K562 (cell line): ENCODE measurements around the gene PRPF6. TPM values are rescaled to one million over a fixed set of nuclear protein-coding genes. Genes with fewer than 3 reads are reported as not detected.

ENCODE experiments used
- ATF7 ChIP-seq: fragments of 450-650 bp; IDR thresholded peaks from 2 replicates; pipeline ENCODE4 v1.7.1; 2014; ENCODE audit warnings: mild to moderate bottlenecking, moderate library complexity
- DEAF1 ChIP-seq: fragments of 450-650 bp; formaldehyde crosslinking; IDR thresholded peaks from 2 replicates; pipeline ENCODE4 v1.4.0; 2020; ENCODE audit warnings: mild to moderate bottlenecking, moderate library complexity
- MGA ChIP-seq: fragments of 450-650 bp; IDR thresholded peaks from 2 replicates; pipeline ENCODE4 v1.6.1; 2016; ENCODE audit warnings: mild to moderate bottlenecking, moderate library complexity
- POLR2A ChIP-seq: fragments of 450-650 bp; conservative IDR thresholded peaks from 2 replicates; pipeline ENCODE4 v1.6.1; 2016
- RBBP5 ChIP-seq: fragments of 200-600 bp; sonication (generic); IDR thresholded peaks from 2 replicates; pipeline ENCODE4 v1.6.1; 2012; ENCODE audit warnings: borderline replicate concordance, mild to moderate bottlenecking, low read length, control low read depth, inconsistent platforms; ENCODE audit not compliant: insufficient read depth, poor library complexity, severe bottlenecking
- RHOXF2B ChIP-seq: fragments of 250-450 bp; sonication (Bioruptor Pico); conservative IDR thresholded peaks from 2 replicates; pipeline ENCODE4 v1.5.1; 2021
- SP1 ChIP-seq: sonication (generic); formaldehyde crosslinking; IDR thresholded peaks from 2 replicates; pipeline ENCODE4 v1.8.1; 2022; ENCODE audit warnings: mild to moderate bottlenecking, missing genetic modification reagents
- U2AF1 ChIP-seq: fragments of 200-400 bp; formaldehyde crosslinking; optimal IDR thresholded peaks from 2 replicates; pipeline ENCODE3; 2017; ENCODE audit warnings: mild to moderate bottlenecking, low read depth, low read length, moderate library complexity
- ZBTB9 ChIP-seq: fragments of 450-650 bp; formaldehyde crosslinking; IDR thresholded peaks from 2 replicates; pipeline ENCODE4 v1.4.0; 2020; ENCODE audit warnings: mild to moderate bottlenecking, moderate library complexity
- polyA plus RNA-seq, 8 experiments: library from polyadenylated mRNA; depleted of rRNA in 4 of 8; stranded (reverse) in 5 of 8; unstranded in 3 of 8; fragments of >200 nt; fragmentation: Nextera tagmentation in 2 of 8; fragmentation: Illumina TruSeq in 1 of 8; extraction: Ambion mirVana in 2 of 8; extraction: Trizol in 1 of 8; gene quantifications; 2 replicates each; pipeline versions ENCODE4 v1.2.1 to v1.2.3, GENCODE V29; 2011 to 2014; ENCODE audit warnings: inconsistent platforms in 1 of 8, missing spikeins in 1 of 8
- total RNA-seq, 7 experiments: library from RNA; depleted of rRNA in 6 of 7; stranded (reverse); fragments of >200 nt in 6 of 7; fragmentation: Illumina TruSeq in 2 of 7; extraction: Trizol in 2 of 7; gene quantifications; 2 replicates each; pipeline versions ENCODE4 v1.2.1 to v1.2.3, GENCODE V29; 2011 to 2021; ENCODE audit warnings: low replicate concordance in 1 of 7

PRPF6 gene
- total and polyA plus RNA-seq, 9 of the 15 experiments (the other 6 are each of a cell fraction or from before 2014, with no cell fraction given) = 4.2 to 83.2 (median 59.9) TPM

GRCh38 chr20:63955827-63956663 lies 24.9 kb upstream of the PRPF6 start, which contains the start of gene UCKL1 (continued):
- TF ChIP-seq MGA (peak; percentile 42; the same call in 1 of the 2 replicates), DEAF1 (CRISPR knock-in tag) (no peak), U2AF1 (peak; percentile 34), ATF7 (peak; percentile 53; the same call in 1 of the 2 replicates), RHOXF2B (no peak), SP1 (CRISPR knock-in tag) (peak; percentile 86), POLR2A (peak; percentile 92), RBBP5 (peak; percentile 82), ZBTB9 (0 out of 2 replicates have a peak, but pooled peaks have one; percentile 30)
